ENCODE results near the gene PKD1L1. TPM values are rescaled to one million over a fixed set of nuclear protein-coding genes. Genes with fewer than 3 reads are reported as not detected.
A peak's percentile ranks its signal among the peaks of the same experiment; 100 is the strongest.

PKD1L1 gene
- total RNA-seq, 1 experiment from 2014 or later = 0.07 TPM

GRCh38 chr7:47788083-47788482, 160.2 kb downstream of the PKD1L1 start:
- ChIA-PET POLR2A (no interaction called here), CTCF (no interaction called here)
- peaks cover 12% of the 10 kb centered on the region for H3K4me1 Mint-ChIP-seq
- H3K4me3 Mint-ChIP-seq = no peak overlapping the region
- DNase-seq (ENCODE audit: low spot score) (no peak), ATAC-seq (no peak)
- no peak overlapping the region for H3K27ac Mint-ChIP-seq
- H3K9me3 Mint-ChIP-seq = no peaks in the 10 kb centered on the region
- H3K27me3 Mint-ChIP-seq (ENCODE audit: low read depth) = no peaks in the 10 kb centered on the region
- TF ChIP-seq NR1H2 (CRISPR knock-in tag; IDR thresholded peaks at IDR 0.05) (no peak), HMGA2 (CRISPR knock-in tag; IDR thresholded peaks at IDR 0.05) (peak; percentile 91)
- no peaks in the 10 kb centered on the region for H3K36me3 Mint-ChIP-seq

- ChIA-PET CTCF (interaction anchor here (0.8 to 1.9 kb wide), 3 partner anchors 14 to 521 kb away, joined by 3 to 12 read pairs (median 4); no protein-coding TSS in a partner anchor), POLR2A (no interaction called here)
- H3K27ac Mint-ChIP-seq = no peak overlapping the region
- H3K4me1 Mint-ChIP-seq = peaks cover 12% of the 10 kb centered on the region
- TF ChIP-seq SOX15 (CRISPR knock-in tag; IDR thresholded peaks at IDR 0.05) (no peak), ZMAT4 (CRISPR knock-in tag; IDR thresholded peaks at IDR 0.05) (no peak)
- no peak for DNase-seq (ENCODE audit: low spot score)
- no peaks in the 10 kb centered on the region for H3K9me3 Mint-ChIP-seq
- no peaks in the 10 kb centered on the region for H3K27me3 Mint-ChIP-seq (ENCODE audit: low read depth)
- ATAC-seq = no peak
- H3K4me3 Mint-ChIP-seq = no peak overlapping the region
- no peaks in the 10 kb centered on the region for H3K36me3 Mint-ChIP-seq
Observed at GRCh38 chr7:47787249-47788069, 160.8 kb downstream of the PKD1L1 start.

DNA sequence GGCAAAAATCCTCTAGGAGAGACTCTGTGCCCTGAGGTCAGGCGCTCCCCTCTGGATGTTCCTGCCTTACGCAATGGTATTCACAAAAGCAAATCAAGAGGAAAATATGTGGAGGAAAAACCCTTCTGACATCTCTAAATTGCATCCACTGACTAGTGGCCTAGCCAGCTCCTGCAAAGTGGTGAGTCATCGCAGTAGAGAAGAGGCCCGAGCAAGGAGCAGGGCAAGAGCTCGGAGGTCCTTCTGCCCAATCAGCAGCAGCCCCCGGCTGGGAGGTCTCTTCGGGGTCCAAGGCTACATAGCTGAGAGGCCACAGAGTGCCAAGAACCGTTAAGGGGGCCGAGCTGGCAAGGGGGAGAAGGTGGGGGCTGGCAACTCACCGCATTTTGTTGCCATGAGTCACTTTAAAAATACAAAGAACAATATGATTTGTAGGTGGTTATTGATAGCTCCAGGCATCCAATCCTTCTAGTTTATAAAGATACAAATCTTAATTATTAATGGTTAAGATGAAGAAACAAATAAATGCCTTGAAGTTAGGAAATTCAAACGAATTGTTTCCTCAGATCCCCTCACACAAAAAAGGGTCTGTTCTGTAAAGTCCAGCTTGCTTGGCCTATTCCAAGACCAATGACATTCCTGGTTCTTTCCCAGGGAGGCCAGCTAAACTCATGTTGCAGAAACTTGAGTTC, 161.6 kb downstream of the PKD1L1 start:
- Mint-ChIP-seq H3K27ac (0 out of 2 replicates have a peak overlapping the region, but pooled peaks have one; percentile 53), H3K4me3 (no peak overlapping the region), H3K36me3 (peaks cover under 1% of the 10 kb centered on the region), H3K4me1 (peaks cover 12% of the 10 kb centered on the region), H3K27me3 (ENCODE audit: low read depth) (no peaks in the 10 kb centered on the region), H3K9me3 (peaks cover 3% of the 10 kb centered on the region)
- TF ChIP-seq FOXJ3 (CRISPR knock-in tag; IDR thresholded peaks at IDR 0.05; ENCODE audit: borderline replicate concordance) (no peak), GABPB1 (CRISPR knock-in tag; IDR thresholded peaks at IDR 0.05) (peak; percentile 64; the same call in 1 of the 2 replicates), NFE2L1 (CRISPR knock-in tag; IDR thresholded peaks at IDR 0.05) (no peak), ZNF512 (CRISPR knock-in tag; IDR thresholded peaks at IDR 0.05; ENCODE audit: borderline replicate concordance) (no peak), TEAD4 (CRISPR knock-in tag; IDR thresholded peaks at IDR 0.05) (no peak), JAZF1 (CRISPR knock-in tag; IDR thresholded peaks at IDR 0.05) (no peak)
- TF ChIP-seq, protein P1, sequence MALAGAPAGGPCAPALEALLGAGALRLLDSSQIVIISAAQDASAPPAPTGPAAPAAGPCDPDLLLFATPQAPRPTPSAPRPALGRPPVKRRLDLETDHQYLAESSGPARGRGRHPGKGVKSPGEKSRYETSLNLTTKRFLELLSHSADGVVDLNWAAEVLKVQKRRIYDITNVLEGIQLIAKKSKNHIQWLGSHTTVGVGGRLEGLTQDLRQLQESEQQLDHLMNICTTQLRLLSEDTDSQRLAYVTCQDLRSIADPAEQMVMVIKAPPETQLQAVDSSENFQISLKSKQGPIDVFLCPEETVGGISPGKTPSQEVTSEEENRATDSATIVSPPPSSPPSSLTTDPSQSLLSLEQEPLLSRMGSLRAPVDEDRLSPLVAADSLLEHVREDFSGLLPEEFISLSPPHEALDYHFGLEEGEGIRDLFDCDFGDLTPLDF (CRISPR knock-in tag; IDR thresholded peaks at IDR 0.05) = no peak
- TF ChIP-seq, protein P2, sequence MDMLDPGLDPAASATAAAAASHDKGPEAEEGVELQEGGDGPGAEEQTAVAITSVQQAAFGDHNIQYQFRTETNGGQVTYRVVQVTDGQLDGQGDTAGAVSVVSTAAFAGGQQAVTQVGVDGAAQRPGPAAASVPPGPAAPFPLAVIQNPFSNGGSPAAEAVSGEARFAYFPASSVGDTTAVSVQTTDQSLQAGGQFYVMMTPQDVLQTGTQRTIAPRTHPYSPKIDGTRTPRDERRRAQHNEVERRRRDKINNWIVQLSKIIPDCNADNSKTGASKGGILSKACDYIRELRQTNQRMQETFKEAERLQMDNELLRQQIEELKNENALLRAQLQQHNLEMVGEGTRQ (CRISPR knock-in tag; IDR thresholded peaks at IDR 0.05) = no peak
- ChIA-PET POLR2A (no interaction called here), CTCF (interaction anchor here (0.8 to 1.9 kb wide), 3 partner anchors 15 to 520 kb away, joined by 3 to 12 read pairs (median 4); no protein-coding TSS in a partner anchor)
- ATAC-seq = peak; percentile 93
- peak; percentile 25 for DNase-seq (ENCODE audit: low spot score)
